ENCODE data around the gene CNKSR2.

DNA sequence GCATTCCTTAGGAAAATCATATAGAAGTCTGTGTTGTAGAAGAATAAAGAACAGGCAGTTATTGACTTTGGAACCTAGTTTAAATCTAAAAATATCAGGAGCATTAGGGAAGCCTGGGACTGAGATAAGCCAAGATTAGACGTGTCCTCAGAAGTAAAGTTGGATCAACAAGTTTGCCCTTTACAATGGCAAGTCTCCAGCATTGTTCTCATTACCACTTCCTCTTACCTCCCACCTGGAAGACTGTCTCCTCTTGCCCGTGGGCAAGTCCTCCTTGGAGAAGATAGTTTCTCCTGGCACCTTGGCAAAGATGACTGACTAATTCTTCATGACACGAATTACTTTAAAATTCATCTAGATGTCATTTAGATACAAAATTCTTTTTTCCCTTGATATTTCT lies 37.8 kb downstream of the CNKSR2 start:
- TF ChIP-seq, protein P1, sequence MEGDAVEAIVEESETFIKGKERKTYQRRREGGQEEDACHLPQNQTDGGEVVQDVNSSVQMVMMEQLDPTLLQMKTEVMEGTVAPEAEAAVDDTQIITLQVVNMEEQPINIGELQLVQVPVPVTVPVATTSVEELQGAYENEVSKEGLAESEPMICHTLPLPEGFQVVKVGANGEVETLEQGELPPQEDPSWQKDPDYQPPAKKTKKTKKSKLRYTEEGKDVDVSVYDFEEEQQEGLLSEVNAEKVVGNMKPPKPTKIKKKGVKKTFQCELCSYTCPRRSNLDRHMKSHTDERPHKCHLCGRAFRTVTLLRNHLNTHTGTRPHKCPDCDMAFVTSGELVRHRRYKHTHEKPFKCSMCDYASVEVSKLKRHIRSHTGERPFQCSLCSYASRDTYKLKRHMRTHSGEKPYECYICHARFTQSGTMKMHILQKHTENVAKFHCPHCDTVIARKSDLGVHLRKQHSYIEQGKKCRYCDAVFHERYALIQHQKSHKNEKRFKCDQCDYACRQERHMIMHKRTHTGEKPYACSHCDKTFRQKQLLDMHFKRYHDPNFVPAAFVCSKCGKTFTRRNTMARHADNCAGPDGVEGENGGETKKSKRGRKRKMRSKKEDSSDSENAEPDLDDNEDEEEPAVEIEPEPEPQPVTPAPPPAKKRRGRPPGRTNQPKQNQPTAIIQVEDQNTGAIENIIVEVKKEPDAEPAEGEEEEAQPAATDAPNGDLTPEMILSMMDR (conservative IDR thresholded peaks at IDR 0.05; ENCODE audit: low read depth, low read length), result no peak
- no peak for TF ChIP-seq EZH2 (IDR thresholded peaks at IDR 0.05; ENCODE audit: borderline replicate concordance, low read depth, low read length, poor library complexity, severe bottlenecking)

All from A673 (cell line).